Neural progenitor cell (in vitro differentiated cells): Measurements from ENCODE around the gene ZP4.

ENCODE experiments used
- CTCF ChIP-seq: fragments of 200-600 bp; sonication (generic); IDR thresholded peaks from 2 replicates; pipeline ENCODE4 v1.5.1; 2017; ENCODE audit warnings: antibody characterized with exemption, mild to moderate bottlenecking
- EZH2 ChIP-seq: fragments of 200-600 bp; sonication (generic); IDR thresholded peaks from 2 replicates; pipeline ENCODE4 v1.6.1; 2017; ENCODE audit warnings: antibody characterized with exemption, mild to moderate bottlenecking, moderate library complexity
- EZH2phosphoT487 ChIP-seq: fragments of 200-600 bp; sonication (generic); IDR thresholded peaks from 2 replicates; pipeline ENCODE4 v1.6.1; 2017; ENCODE audit warnings: antibody characterized with exemption

GRCh38 chr1:237911911-237912310, 21.2 kb upstream of the ZP4 start:
- TF ChIP-seq CTCF (no peak), EZH2 (no peak), EZH2phosphoT487 (no peak)
